ENCODE data around the gene FAM8A1. TPM values are rescaled to one million over a fixed set of nuclear protein-coding genes. Genes with fewer than 3 reads are reported as not detected.
A peak's percentile ranks its signal among the peaks of the same experiment; 100 is the strongest.

The FAM8A1 gene
- total and polyA plus RNA-seq, 2 of the 13 experiments (the other 11 are each of a cell fraction or from before 2014, with no cell fraction given) = 30.5 to 34.3 TPM

DNA sequence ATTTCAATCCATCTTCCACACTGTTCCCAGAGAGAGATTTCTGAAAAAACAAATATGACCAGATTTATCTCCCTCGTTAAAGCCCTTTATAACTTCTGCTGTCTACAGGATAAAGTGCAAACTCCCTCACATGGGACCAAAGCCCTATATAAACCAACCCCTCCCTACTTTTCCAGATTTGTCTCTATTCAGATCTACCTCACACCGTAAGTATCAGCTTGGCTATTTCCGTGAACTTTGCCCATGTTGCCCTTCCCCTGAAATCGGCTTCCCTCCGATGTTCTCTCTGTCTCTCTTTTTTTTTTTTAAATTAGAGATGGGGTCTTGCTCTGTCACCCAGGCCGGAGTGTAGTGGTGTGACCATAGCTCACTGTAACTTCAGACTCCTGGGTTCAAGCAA lies 12.1 kb upstream of the FAM8A1 start:
- no peaks in the 10 kb centered on the region for H4K20me1 ChIP-seq (ENCODE audit: insufficient read depth, low read length)
- no peak overlapping the region for H3K9ac ChIP-seq (ENCODE audit: insufficient read depth, low read depth, low read length)
- peak overlapping the region; percentile 45 for H3K4me2 ChIP-seq (ENCODE audit: low read depth, low read length)
- 11% methylated on average over 6 of the region's 6 CpGs for WGBS (ENCODE audit: low lambda C conversion rate)
- no peak overlapping the region for H3K27ac ChIP-seq (ENCODE audit: extremely low read length, insufficient read depth, low read length)
- in situ Hi-C loops (cut with HindIII; ENCODE audit: extremely low pct_ligation_motif_present, low pct_unique_long_range_greater_than_20kb) (no loop called here), intact Hi-C loops (cut with micrococcal nuclease; ENCODE audit: unreplicated experiment) (loop anchor here (10.0 kb wide), 1 partner anchor 217 kb away; no protein-coding TSS in a partner anchor)
- H3K9me3 ChIP-seq (ENCODE audit: low read length) = no peaks in the 10 kb centered on the region
- peaks cover 42% of the 10 kb centered on the region for H3K4me1 ChIP-seq (ENCODE audit: insufficient read depth, low read length)
- H3K4me3 ChIP-seq (replicated peaks in 1 of 3; ENCODE audit: insufficient read depth in 1 of 3, low read depth in 2 of 3, low read length in 3 of 3) = no peak overlapping the region
- H3K36me3 ChIP-seq (replicated peaks in 1 of 2; ENCODE audit: control insufficient read depth in 1 of 2, insufficient read depth in 2 of 2, low read length in 2 of 2) = no peaks in the 10 kb centered on the region
- FAIRE-seq (no peak), ATAC-seq (no peak), DNase-seq (ENCODE audit: low spot score) (no peak)
- ChIA-PET POLR2A (no interaction called here), CTCF (ENCODE audit: low intra/inter-chr PET ratio, low total read pairs) (no interaction called here)
- H3K79me2 ChIP-seq (ENCODE audit: insufficient read depth, low read length) = no peaks in the 10 kb centered on the region
- no TSS peak for BruUV-seq (replicated peaks)
- no peaks in the 10 kb centered on the region for H3K27me3 ChIP-seq (ENCODE audit: control insufficient read depth in 1 of 2, insufficient read depth in 2 of 2, low read length in 2 of 2)
- TF ChIP-seq ZFP36L1 (CRISPR knock-in tag; IDR thresholded peaks at IDR 0.05) (no peak), IKZF1 (IDR thresholded peaks at IDR 0.05) (no peak), GFI1 (CRISPR knock-in tag; IDR thresholded peaks at IDR 0.05; ENCODE audit: borderline replicate concordance) (0 out of 2 replicates have a peak, but pooled peaks have one; percentile 42)
- TF ChIP-seq, protein P1, sequence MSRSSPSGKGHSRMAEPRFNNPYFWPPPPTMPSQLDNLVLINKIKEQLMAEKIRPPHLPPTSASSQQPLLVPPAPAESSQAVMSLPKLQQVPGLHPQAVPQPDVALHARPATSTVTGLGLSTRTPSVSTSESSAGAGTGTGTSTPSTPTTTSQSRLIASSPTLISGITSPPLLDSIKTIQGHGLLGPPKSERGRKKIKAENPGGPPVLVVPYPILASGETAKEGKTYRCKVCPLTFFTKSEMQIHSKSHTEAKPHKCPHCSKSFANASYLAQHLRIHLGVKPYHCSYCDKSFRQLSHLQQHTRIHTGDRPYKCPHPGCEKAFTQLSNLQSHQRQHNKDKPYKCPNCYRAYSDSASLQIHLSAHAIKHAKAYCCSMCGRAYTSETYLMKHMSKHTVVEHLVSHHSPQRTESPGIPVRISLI (CRISPR knock-in tag; IDR thresholded peaks at IDR 0.05; ENCODE audit: borderline replicate concordance) = no peak
- no peak overlapping the region for H2AFZ ChIP-seq (ENCODE audit: low read length)

DNA sequence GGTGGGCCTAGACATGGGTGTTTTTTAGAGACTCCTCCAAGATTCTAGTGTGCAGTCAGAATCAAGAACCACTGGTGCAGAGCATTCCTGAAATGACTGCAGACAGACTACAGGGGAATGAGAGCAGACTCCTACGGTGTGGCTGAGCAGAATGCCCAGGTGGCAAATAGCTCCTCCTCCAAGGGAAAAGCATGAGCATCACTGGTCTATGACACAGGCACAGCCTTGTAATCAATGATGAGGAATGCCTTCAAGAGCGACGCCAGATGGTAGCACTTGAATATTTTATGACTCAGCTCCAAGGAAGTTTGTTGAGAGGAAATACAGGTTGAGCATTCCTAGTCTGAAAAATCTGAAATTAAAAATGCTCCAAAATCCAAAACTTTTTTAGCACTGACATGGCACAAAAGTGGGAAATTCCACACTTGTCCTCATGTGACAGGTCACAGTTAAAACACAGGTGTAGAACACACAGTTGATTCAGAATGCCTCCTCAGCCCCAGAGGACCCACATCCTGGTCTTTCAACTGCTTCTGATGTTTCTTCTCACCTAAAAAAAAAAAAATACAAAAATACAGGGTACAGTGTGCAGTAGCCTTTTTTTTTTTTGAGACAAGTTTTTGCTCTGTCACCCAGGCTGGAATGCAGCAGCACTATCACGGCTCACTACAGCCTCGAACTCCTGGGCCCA lies 10.6 kb upstream of the FAM8A1 start:
- BruUV-seq (replicated peaks) = no TSS peak
- TF ChIP-seq BCL6 (CRISPR knock-in tag; IDR thresholded peaks at IDR 0.05) = no peak
- peak; percentile 44 for TF ChIP-seq STAG1 (CRISPR knock-in tag; IDR thresholded peaks at IDR 0.05)
- TF ChIP-seq ARHGAP35 (CRISPR knock-in tag; IDR thresholded peaks at IDR 0.05; ENCODE audit: borderline replicate concordance) = no peak
- TF ChIP-seq, protein P2, sequence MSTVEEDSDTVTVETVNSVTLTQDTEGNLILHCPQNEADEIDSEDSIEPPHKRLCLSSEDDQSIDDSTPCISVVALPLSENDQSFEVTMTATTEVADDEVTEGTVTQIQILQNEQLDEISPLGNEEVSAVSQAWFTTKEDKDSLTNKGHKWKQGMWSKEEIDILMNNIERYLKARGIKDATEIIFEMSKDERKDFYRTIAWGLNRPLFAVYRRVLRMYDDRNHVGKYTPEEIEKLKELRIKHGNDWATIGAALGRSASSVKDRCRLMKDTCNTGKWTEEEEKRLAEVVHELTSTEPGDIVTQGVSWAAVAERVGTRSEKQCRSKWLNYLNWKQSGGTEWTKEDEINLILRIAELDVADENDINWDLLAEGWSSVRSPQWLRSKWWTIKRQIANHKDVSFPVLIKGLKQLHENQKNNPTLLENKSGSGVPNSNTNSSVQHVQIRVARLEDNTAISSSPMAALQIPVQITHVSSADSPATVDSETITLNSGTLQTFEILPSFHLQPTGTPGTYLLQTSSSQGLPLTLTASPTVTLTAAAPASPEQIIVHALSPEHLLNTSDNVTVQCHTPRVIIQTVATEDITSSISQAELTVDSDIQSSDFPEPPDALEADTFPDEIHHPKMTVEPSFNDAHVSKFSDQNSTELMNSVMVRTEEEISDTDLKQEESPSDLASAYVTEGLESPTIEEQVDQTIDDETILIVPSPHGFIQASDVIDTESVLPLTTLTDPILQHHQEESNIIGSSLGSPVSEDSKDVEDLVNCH (CRISPR knock-in tag; IDR thresholded peaks at IDR 0.05) = no peak
- TF ChIP-seq, protein P3, sequence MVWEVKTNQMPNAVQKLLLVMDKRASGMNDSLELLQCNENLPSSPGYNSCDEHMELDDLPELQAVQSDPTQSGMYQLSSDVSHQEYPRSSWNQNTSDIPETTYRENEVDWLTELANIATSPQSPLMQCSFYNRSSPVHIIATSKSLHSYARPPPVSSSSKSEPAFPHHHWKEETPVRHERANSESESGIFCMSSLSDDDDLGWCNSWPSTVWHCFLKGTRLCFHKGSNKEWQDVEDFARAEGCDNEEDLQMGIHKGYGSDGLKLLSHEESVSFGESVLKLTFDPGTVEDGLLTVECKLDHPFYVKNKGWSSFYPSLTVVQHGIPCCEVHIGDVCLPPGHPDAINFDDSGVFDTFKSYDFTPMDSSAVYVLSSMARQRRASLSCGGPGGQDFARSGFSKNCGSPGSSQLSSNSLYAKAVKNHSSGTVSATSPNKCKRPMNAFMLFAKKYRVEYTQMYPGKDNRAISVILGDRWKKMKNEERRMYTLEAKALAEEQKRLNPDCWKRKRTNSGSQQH (CRISPR knock-in tag; IDR thresholded peaks at IDR 0.05; ENCODE audit: low read depth) = no peak
- TF ChIP-seq ZNF124 (CRISPR knock-in tag; IDR thresholded peaks at IDR 0.05) = no peak
- peak; percentile 31; the same call in 1 of the 2 replicates for TF ChIP-seq FOSL2 (CRISPR knock-in tag; IDR thresholded peaks at IDR 0.05)
- TF ChIP-seq ZNF30 (CRISPR knock-in tag; IDR thresholded peaks at IDR 0.05) = no peak

More for the DNA sequence above, 10.6 kb upstream of the FAM8A1 start:
- Histone ChIP-seq H3K4me2 (ENCODE audit: low read depth, low read length) (no peak overlapping the region), H3K36me3 (replicated peaks in 1 of 2; ENCODE audit: control insufficient read depth in 1 of 2, insufficient read depth in 2 of 2, low read length in 2 of 2) (no peaks in the 10 kb centered on the region), H4K20me1 (ENCODE audit: insufficient read depth, low read length) (no peaks in the 10 kb centered on the region), H3K4me1 (ENCODE audit: insufficient read depth, low read length) (peaks cover 34% of the 10 kb centered on the region), H3K9ac (ENCODE audit: insufficient read depth, low read depth, low read length) (no peak overlapping the region), H3K79me2 (ENCODE audit: insufficient read depth, low read length) (no peaks in the 10 kb centered on the region), H3K9me3 (ENCODE audit: low read length) (no peaks in the 10 kb centered on the region), H3K27me3 (ENCODE audit: control insufficient read depth in 1 of 2, insufficient read depth in 2 of 2, low read length in 2 of 2) (no peaks in the 10 kb centered on the region), H2AFZ (ENCODE audit: low read length) (no peak overlapping the region), H3K27ac (ENCODE audit: extremely low read length, insufficient read depth, low read length) (no peak overlapping the region), H3K4me3 (replicated peaks in 1 of 3; ENCODE audit: insufficient read depth in 1 of 3, low read depth in 2 of 3, low read length in 3 of 3) (no peak overlapping the region)
- intact Hi-C loops (cut with micrococcal nuclease; ENCODE audit: unreplicated experiment) = loop anchor here (10.0 kb wide), 1 partner anchor 215 kb away; no protein-coding TSS in a partner anchor
- no peak for FAIRE-seq
- ChIA-PET POLR2A (interaction anchor here (1.1 kb wide), 1 partner anchor 10 kb away, joined by 4 read pairs; the partner anchor contains the start of gene FAM8A1), CTCF (ENCODE audit: low intra/inter-chr PET ratio, low total read pairs) (no interaction called here)
- 26% methylated on average over 5 of the region's 5 CpGs for WGBS (ENCODE audit: low lambda C conversion rate)
- peak; percentile 56 for ATAC-seq
- DNase-seq (ENCODE audit: low spot score) = peak; percentile 24
- in situ Hi-C loops (cut with HindIII; ENCODE audit: extremely low pct_ligation_motif_present, low pct_unique_long_range_greater_than_20kb) = no loop called here
